Measurements from ENCODE around the gene MCRIP1.

Gene MCRIP1

GRCh38 chr17:81833160-81833920 is at the start of gene MCRIP1:
TSS of gene MCRIP1 (minus strand) at chr17:81833291. CDS start at chr17:81824506, 8,785 bp downstream.
- DNase-seq (ENCODE audit: low read depth), result peak; percentile 37

- no peak for DNase-seq (ENCODE audit: low read depth)
Observed at GRCh38 chr17:81879121-81879520, 46.0 kb upstream of the MCRIP1 start.

GRCh38 chr17:81878294-81878693 is 45.2 kb upstream of the MCRIP1 start:
- DNase-seq (ENCODE audit: low read depth), result no peak

- DNase-seq (ENCODE audit: low read depth), result no peak
Observed at GRCh38 chr17:81877569-81877968, 44.5 kb upstream of the MCRIP1 start.

GRCh38 chr17:81871387-81872230 is 38.5 kb upstream of the MCRIP1 start:
- no peak for DNase-seq (ENCODE audit: low read depth)

- no peak for DNase-seq (ENCODE audit: low read depth)
Observed at GRCh38 chr17:81870981-81871386, 37.9 kb upstream of the MCRIP1 start, which contains the start of gene ARHGDIA. TSS of gene ARHGDIA (minus strand) at chr17:81871337. CDS start at chr17:81869930, 1,407 bp downstream.

- no peak for DNase-seq (ENCODE audit: low read depth)
Observed at GRCh38 chr17:81870131-81870980, 37.3 kb upstream of the MCRIP1 start.

- no peak for DNase-seq (ENCODE audit: low read depth)
Observed at GRCh38 chr17:81869221-81870130, 36.4 kb upstream of the MCRIP1 start.

- no peak for DNase-seq (ENCODE audit: low read depth)
Observed at GRCh38 chr17:81868674-81869220, 35.7 kb upstream of the MCRIP1 start.

- DNase-seq (ENCODE audit: low read depth), result no peak
Observed at GRCh38 chr17:81867991-81868673, 35.0 kb upstream of the MCRIP1 start.

- DNase-seq (ENCODE audit: low read depth), result no peak
Observed at GRCh38 chr17:81867170-81867990, 34.3 kb upstream of the MCRIP1 start.

GRCh38 chr17:81866440-81867169 is 33.5 kb upstream of the MCRIP1 start:
- no peak for DNase-seq (ENCODE audit: low read depth)

- no peak for DNase-seq (ENCODE audit: low read depth)
Observed at GRCh38 chr17:81865733-81866439, 32.8 kb upstream of the MCRIP1 start.

- DNase-seq (ENCODE audit: low read depth), result no peak
Observed at GRCh38 chr17:81865358-81865732, 32.3 kb upstream of the MCRIP1 start.

- no peak for DNase-seq (ENCODE audit: low read depth)
Observed at GRCh38 chr17:81863833-81864768, 31.0 kb upstream of the MCRIP1 start.

- DNase-seq (ENCODE audit: low read depth), result no peak
Observed at GRCh38 chr17:81863123-81863675, 30.1 kb upstream of the MCRIP1 start.

All from non-pigmented ciliary epithelial cell (primary cell).